ENCODE measurements around the gene CYP2W1.

DNA sequence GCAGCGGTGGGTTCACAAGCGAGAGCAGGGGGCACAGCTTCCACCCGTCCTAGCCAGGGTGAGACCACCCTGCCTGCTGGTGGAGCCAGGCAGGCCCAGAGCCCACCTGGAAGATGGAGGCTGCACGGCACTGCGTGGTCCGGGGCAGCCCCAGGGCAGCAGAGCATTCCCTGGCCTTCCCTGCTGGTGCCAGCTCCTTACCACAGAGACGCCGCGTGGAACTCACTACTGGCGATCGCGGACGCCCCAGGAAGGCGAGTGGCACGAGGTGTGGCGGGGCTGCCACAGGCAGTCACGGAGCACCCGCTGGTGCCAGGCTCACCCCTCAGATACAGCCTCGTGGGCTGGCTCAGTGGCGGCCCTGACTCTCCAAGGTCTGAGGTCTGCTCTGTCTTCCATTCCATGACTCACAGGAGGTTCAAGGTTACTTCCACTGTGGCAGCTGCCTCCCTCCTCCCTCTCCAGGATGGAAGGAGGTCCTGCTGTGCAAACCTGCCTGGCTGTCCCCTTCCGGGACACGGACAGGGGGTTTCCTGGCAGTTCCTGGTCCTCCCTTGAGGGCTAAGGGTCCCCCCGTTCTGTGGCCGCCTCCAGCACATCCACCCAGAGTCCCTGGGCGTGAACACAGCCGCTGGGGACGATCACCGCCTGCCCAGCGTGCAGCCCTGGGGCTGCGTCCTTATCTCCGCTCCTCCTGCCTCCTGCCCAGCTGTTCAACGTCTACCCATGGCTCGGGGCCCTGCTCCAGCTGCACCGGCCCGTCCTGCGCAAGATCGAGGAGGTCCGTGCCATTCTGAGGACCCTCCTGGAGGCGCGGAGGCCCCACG is 3.1 kb downstream of the CYP2W1 start:
- TF ChIP-seq, protein P1, sequence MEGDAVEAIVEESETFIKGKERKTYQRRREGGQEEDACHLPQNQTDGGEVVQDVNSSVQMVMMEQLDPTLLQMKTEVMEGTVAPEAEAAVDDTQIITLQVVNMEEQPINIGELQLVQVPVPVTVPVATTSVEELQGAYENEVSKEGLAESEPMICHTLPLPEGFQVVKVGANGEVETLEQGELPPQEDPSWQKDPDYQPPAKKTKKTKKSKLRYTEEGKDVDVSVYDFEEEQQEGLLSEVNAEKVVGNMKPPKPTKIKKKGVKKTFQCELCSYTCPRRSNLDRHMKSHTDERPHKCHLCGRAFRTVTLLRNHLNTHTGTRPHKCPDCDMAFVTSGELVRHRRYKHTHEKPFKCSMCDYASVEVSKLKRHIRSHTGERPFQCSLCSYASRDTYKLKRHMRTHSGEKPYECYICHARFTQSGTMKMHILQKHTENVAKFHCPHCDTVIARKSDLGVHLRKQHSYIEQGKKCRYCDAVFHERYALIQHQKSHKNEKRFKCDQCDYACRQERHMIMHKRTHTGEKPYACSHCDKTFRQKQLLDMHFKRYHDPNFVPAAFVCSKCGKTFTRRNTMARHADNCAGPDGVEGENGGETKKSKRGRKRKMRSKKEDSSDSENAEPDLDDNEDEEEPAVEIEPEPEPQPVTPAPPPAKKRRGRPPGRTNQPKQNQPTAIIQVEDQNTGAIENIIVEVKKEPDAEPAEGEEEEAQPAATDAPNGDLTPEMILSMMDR (IDR thresholded peaks at IDR 0.05): no peak
- no peak for TF ChIP-seq POLR2A (IDR thresholded peaks at IDR 0.05)
- TF ChIP-seq POLR2AphosphoS5 (IDR thresholded peaks at IDR 0.05; ENCODE audit: insufficient read depth in 1 of 2, low read depth in 1 of 2): no peak

Data from vagina (tissue), 2 donors.